Gastrocnemius medialis (tissue), 4 donors: ENCODE results near the gene PDGFRB. TPM values are rescaled to one million over a fixed set of nuclear protein-coding genes. Genes with fewer than 3 reads are reported as not detected.

Experiments
- ATAC-seq, 2 donors: fragments of 150-250 bp; one replicate each; pipeline ENCODE4 v1.9.1; 2016
- DNase-seq, 2 donors: peaks; one replicate each; pipeline ENCODE4 v3.0.0-alpha.2; 2019
- H3K27ac ChIP-seq, 4 donors: fragments of 200-600 bp; sonication (generic); 1 replicate in 1 of 4; 2 replicates in 3 of 4; pipeline ENCODE4 v1.5.1; 2016 to 2018; ENCODE audit warnings: mild to moderate bottlenecking in 2 of 4, moderate library complexity in 1 of 4
- H3K27me3 ChIP-seq, 3 donors: fragments of 200-600 bp; sonication (generic) in 2 of 3; 1 replicate in 1 of 3; 2 replicates in 2 of 3; pipeline versions ENCODE4 v1.5.1 to v1.6.0; 2016 to 2019; ENCODE audit warnings: mild to moderate bottlenecking in 1 of 3, moderate library complexity in 1 of 3
- H3K36me3 ChIP-seq, 2 donors: fragments of 200-600 bp; sonication (generic) in 1 of 2; one replicate each; pipeline ENCODE4 v1.5.1; 2017 to 2018
- H3K4me1 ChIP-seq, 2 donors: fragments of 200-600 bp; sonication (generic) in 1 of 2; one replicate each; pipeline ENCODE4 v1.5.1; 2016 to 2017; ENCODE audit warnings: mild to moderate bottlenecking in 2 of 2
- H3K4me3 ChIP-seq, 4 donors: fragments of 200-600 bp; sonication (generic) in 3 of 4; 1 replicate in 1 of 4; 2 replicates in 3 of 4; pipeline ENCODE4 v1.5.1; 2016 to 2019; ENCODE audit warnings: mild to moderate bottlenecking in 2 of 4
- H3K9me3 ChIP-seq, 3 donors: fragments of 200-600 bp; sonication (generic) in 2 of 3; 1 replicate in 1 of 3; 2 replicates in 2 of 3; pipeline ENCODE4 v1.5.1; 2016 to 2019
- CTCF ChIP-seq, 5 experiments: fragments of 450-650 bp in 3 of 5; fragments of 200-600 bp in 2 of 5; sonication (generic) in 2 of 5; IDR thresholded peaks in 4 of 5; conservative IDR thresholded peaks in 1 of 5; 1 replicate in 4 of 5; 2 replicates in 1 of 5; pipeline ENCODE4 v1.5.1; 2016 to 2019; ENCODE audit warnings: antibody characterized with exemption in 5 of 5, mild to moderate bottlenecking in 3 of 5, moderate library complexity in 3 of 5
- POLR2A ChIP-seq, 2 donors: fragments of 450-650 bp; IDR thresholded peaks; one replicate each; pipeline ENCODE4 v1.6.1; 2017; ENCODE audit warnings: antibody characterized with exemption in 2 of 2, mild to moderate bottlenecking in 2 of 2, moderate library complexity in 2 of 2
- in situ Hi-C, 4 donors: fragments of 200-750 bp; cut with MboI; loops; one replicate each; pipeline versions ENCODE4 v1.15.0 to v1.8.0; 2017; ENCODE audit warnings: low sequenced_read_pairs in 4 of 4
- intact Hi-C: fragments of 100-400 bp; cut with DNase I; formaldehyde crosslinking; loops from one replicate; pipeline ENCODE4 v1.15.1; 2023; ENCODE audit warnings: low total_unique reads
- total RNA-seq, 4 donors: library from RNA; depleted of rRNA; stranded (reverse); fragments of >200 nt; gene quantifications; one replicate each; pipeline versions ENCODE4 v1.1.0 to v1.2.3, GENCODE V29; 2016

Gene PDGFRB
- total RNA-seq, 4 donors from 2014 or later, result 27.9 to 58.4 (median 52.5) TPM

GRCh38 chr5:150177721-150178120, 22.1 kb upstream of the PDGFRB start:
- no peak for TF ChIP-seq CTCF (IDR thresholded peaks at IDR 0.05 in 4 of 5, conservative IDR thresholded peaks at IDR 0.05 in 1 of 5)
- TF ChIP-seq POLR2A (IDR thresholded peaks at IDR 0.05), result no peak
- in situ Hi-C loops, result no loop called here
- DNase-seq (no peak), ATAC-seq (no peak)
- Histone ChIP-seq H3K27me3 (no peaks in the 10 kb centered on the region), H3K4me1 (peaks cover 21 to 23% of the 10 kb centered on the region in 2 donors), H3K9me3 (no peaks in the 10 kb centered on the region), H3K36me3 (no peaks in the 10 kb centered on the region), H3K27ac (no peak overlapping the region), H3K4me3 (no peak overlapping the region)
- intact Hi-C loops, result no loop called here

- H3K27me3 ChIP-seq, result no peaks in the 10 kb centered on the region
- no peak overlapping the region for H3K27ac ChIP-seq
- H3K4me1 ChIP-seq, result peaks cover 21 to 23% of the 10 kb centered on the region in 2 donors
- TF ChIP-seq CTCF (IDR thresholded peaks at IDR 0.05 in 4 of 5, conservative IDR thresholded peaks at IDR 0.05 in 1 of 5) (no peak), POLR2A (IDR thresholded peaks at IDR 0.05) (no peak)
- no peaks in the 10 kb centered on the region for H3K36me3 ChIP-seq
- H3K4me3 ChIP-seq, result no peak overlapping the region
- intact Hi-C loops (no loop called here), in situ Hi-C loops (no loop called here)
- no peaks in the 10 kb centered on the region for H3K9me3 ChIP-seq
- ATAC-seq (no peak), DNase-seq (no peak)
Measured at GRCh38 chr5:150176745-150177477, 21.3 kb upstream of the PDGFRB start.

- in situ Hi-C loops, result no loop called here
- H3K27ac ChIP-seq, result no peak overlapping the region
- intact Hi-C loops, result no loop called here
- DNase-seq (no peak), ATAC-seq (no peak)
- H3K4me1 ChIP-seq, result peaks cover 11 to 12% of the 10 kb centered on the region in 2 donors
- no peaks in the 10 kb centered on the region for H3K36me3 ChIP-seq
- no peak overlapping the region for H3K4me3 ChIP-seq
- TF ChIP-seq POLR2A (IDR thresholded peaks at IDR 0.05) (no peak), CTCF (IDR thresholded peaks at IDR 0.05 in 4 of 5, conservative IDR thresholded peaks at IDR 0.05 in 1 of 5) (no peak)
- no peaks in the 10 kb centered on the region for H3K27me3 ChIP-seq
- no peaks in the 10 kb centered on the region for H3K9me3 ChIP-seq
Measured at GRCh38 chr5:150175536-150175935, 19.9 kb upstream of the PDGFRB start.

GRCh38 chr5:150175076-150175475, 19.4 kb upstream of the PDGFRB start:
- Histone ChIP-seq H3K36me3 (no peaks in the 10 kb centered on the region), H3K27me3 (no peaks in the 10 kb centered on the region), H3K9me3 (no peaks in the 10 kb centered on the region), H3K27ac (no peak overlapping the region), H3K4me3 (no peak overlapping the region), H3K4me1 (peaks cover 7% of the 10 kb centered on the region in 2 donors)
- TF ChIP-seq POLR2A (IDR thresholded peaks at IDR 0.05), result no peak
- no peak for TF ChIP-seq CTCF (IDR thresholded peaks at IDR 0.05 in 4 of 5, conservative IDR thresholded peaks at IDR 0.05 in 1 of 5)
- ATAC-seq (no peak), DNase-seq (no peak)
- intact Hi-C loops, result no loop called here
- in situ Hi-C loops, result no loop called here

GRCh38 chr5:150174285-150174684, 18.6 kb upstream of the PDGFRB start:
- in situ Hi-C loops, result no loop called here
- TF ChIP-seq CTCF (IDR thresholded peaks at IDR 0.05 in 4 of 5, conservative IDR thresholded peaks at IDR 0.05 in 1 of 5), result no peak
- TF ChIP-seq POLR2A (IDR thresholded peaks at IDR 0.05), result no peak
- H3K27ac ChIP-seq, result no peak overlapping the region
- intact Hi-C loops, result no loop called here
- H3K36me3 ChIP-seq, result no peaks in the 10 kb centered on the region
- no peaks in the 10 kb centered on the region for H3K4me1 ChIP-seq
- DNase-seq (no peak), ATAC-seq (no peak)
- no peak overlapping the region for H3K4me3 ChIP-seq
- no peaks in the 10 kb centered on the region for H3K27me3 ChIP-seq
- no peaks in the 10 kb centered on the region for H3K9me3 ChIP-seq
